DOHH2 (cell line): ENCODE results near the gene C9orf85.

Experiments used
- EZH2phosphoT487 ChIP-seq: fragments of 200-600 bp; sonication (generic); IDR thresholded peaks from 2 replicates; pipeline ENCODE4 v1.6.1; 2017; ENCODE audit warnings: borderline replicate concordance, mild to moderate bottlenecking, antibody characterized with exemption, low read length, moderate library complexity, mixed read lengths
- TF ChIP-seq, protein P1 (sequence below): fragments of 200-600 bp; sonication (generic); IDR thresholded peaks from one replicate; pipeline ENCODE4 v1.5.1; 2014; ENCODE audit warnings: antibody characterized with exemption, mild to moderate bottlenecking, low read depth, low read length; ENCODE audit not compliant: poor library complexity, severe bottlenecking

DNA sequence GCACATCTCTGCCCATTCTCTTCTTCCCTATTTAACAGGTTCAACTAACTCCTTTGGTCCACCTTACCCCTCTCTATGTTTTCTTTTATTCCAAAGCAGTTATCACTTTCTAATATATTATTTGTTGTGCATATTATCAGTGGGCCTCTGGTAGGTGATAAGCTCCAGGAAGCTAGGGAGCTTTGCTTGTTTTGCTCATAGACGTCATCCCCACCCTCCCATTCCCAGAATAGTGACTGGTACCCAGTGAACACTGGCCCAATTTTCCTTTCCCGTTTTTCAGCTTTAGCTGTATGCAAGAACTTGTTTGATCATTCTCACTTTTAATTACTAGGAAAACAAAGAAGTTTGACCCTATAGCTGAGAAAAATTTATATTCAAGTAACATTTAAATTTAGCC lies 7.4 kb upstream of the C9orf85 start:
- TF ChIP-seq, protein P1, sequence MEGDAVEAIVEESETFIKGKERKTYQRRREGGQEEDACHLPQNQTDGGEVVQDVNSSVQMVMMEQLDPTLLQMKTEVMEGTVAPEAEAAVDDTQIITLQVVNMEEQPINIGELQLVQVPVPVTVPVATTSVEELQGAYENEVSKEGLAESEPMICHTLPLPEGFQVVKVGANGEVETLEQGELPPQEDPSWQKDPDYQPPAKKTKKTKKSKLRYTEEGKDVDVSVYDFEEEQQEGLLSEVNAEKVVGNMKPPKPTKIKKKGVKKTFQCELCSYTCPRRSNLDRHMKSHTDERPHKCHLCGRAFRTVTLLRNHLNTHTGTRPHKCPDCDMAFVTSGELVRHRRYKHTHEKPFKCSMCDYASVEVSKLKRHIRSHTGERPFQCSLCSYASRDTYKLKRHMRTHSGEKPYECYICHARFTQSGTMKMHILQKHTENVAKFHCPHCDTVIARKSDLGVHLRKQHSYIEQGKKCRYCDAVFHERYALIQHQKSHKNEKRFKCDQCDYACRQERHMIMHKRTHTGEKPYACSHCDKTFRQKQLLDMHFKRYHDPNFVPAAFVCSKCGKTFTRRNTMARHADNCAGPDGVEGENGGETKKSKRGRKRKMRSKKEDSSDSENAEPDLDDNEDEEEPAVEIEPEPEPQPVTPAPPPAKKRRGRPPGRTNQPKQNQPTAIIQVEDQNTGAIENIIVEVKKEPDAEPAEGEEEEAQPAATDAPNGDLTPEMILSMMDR, result no peak
- TF ChIP-seq EZH2phosphoT487, result no peak
